Left lung (tissue), 10 donors: Measurements from ENCODE around the gene COQ4. TPM values are rescaled to one million over a fixed set of nuclear protein-coding genes. Genes with fewer than 3 reads are reported as not detected.

ENCODE experiments used
- ATAC-seq: fragments of 200-7000 bp; cut with Tn5 transposase; one replicate; pipeline ENCODE4 v1.9.1; 2020; ENCODE audit warnings: moderate library complexity
- DNase-seq, 4 donors: peaks; one replicate each; pipeline ENCODE4 v3.0.0-alpha.2; 2013 to 2020
- H3K27ac ChIP-seq, 2 donors: fragments of 200-600 bp; sonication (generic) in 1 of 2; one replicate each; pipeline versions ENCODE4 v1.5.0 to v1.8.0; 2020 to 2021
- H3K27me3 ChIP-seq, 2 donors: fragments of 200-600 bp; sonication (generic) in 1 of 2; one replicate each; pipeline versions ENCODE4 v1.5.0 to v1.8.0; 2020 to 2021
- H3K36me3 ChIP-seq, 2 donors: fragments of 200-600 bp; sonication (generic) in 1 of 2; one replicate each; pipeline versions ENCODE4 v1.5.0 to v1.8.0; 2020 to 2021
- H3K4me1 ChIP-seq, 2 donors: fragments of 200-600 bp; one replicate each; pipeline ENCODE4 v1.8.0; 2021
- H3K4me3 ChIP-seq, 2 donors: fragments of 200-600 bp; sonication (generic) in 1 of 2; one replicate each; pipeline versions ENCODE4 v1.5.0 to v1.8.0; 2020 to 2021; ENCODE audit warnings: mild to moderate bottlenecking in 1 of 2
- H3K9me3 ChIP-seq, 2 donors: fragments of 200-600 bp; sonication (generic) in 1 of 2; one replicate each; pipeline versions ENCODE4 v1.5.0 to v1.8.0; 2020 to 2021
- CTCF ChIP-seq, 2 donors: fragments of 200-600 bp; sonication (generic) in 1 of 2; IDR thresholded peaks; one replicate each; pipeline versions ENCODE4 v1.5.0 to v1.8.0; 2021; ENCODE audit warnings: antibody characterized with exemption in 2 of 2
- intact Hi-C, 2 donors: fragments of 100-400 bp; cut with DNase I; formaldehyde crosslinking; loops; one replicate each; pipeline versions ENCODE4 v1.11.2 to v1.14.2; 2022
- polyA plus RNA-seq, 6 donors: library from polyadenylated mRNA; unstranded; fragments of 120-200 nt; gene quantifications; one replicate each; pipeline ENCODE4 v1.2.1, GENCODE V29; 2013; ENCODE audit not compliant: insufficient read length in 6 of 6
- total RNA-seq, 2 donors: library from RNA; stranded (reverse); fragmentation: NEBNext Ultra II Directional; extraction: Animal tissue kit (Norgen Biotek cat#: 25700); gene quantifications; one replicate each; pipeline ENCODE4 v1.2.1, GENCODE V29; 2021
- donor health status: DM: no; HTN: yes; CAD: no.
- donor health status: DM: no; HTN: no; CAD: no.

The COQ4 gene
- total and polyA plus RNA-seq, 8 donors, result 35.5 to 77.1 (median 61.4) TPM

GRCh38 chr9:128316421-128316820, 6.2 kb upstream of the COQ4 start:
- H3K4me1 ChIP-seq, result peaks cover 5 to 6% of the 10 kb centered on the region in 2 donors
- DNase-seq (no peak), ATAC-seq (no peak)
- no peak for TF ChIP-seq CTCF (IDR thresholded peaks at IDR 0.05)
- intact Hi-C loops, result no loop called here
- no peak overlapping the region for H3K4me3 ChIP-seq
- H3K27me3 ChIP-seq, result no peaks in the 10 kb centered on the region
- H3K9me3 ChIP-seq, result no peaks in the 10 kb centered on the region
- no peak overlapping the region for H3K27ac ChIP-seq
- H3K36me3 ChIP-seq, result peaks cover 0 to 84% of the 10 kb centered on the region in 2 donors

- intact Hi-C loops, result no loop called here
- H3K36me3 ChIP-seq, result peaks cover 0 to 74% of the 10 kb centered on the region in 2 donors
- no peak overlapping the region for H3K27ac ChIP-seq
These were observed 5.0 kb upstream of the COQ4 start for GRCh38 chr9:128317629-128318028.

GRCh38 chr9:128321343-128321742, 1.3 kb upstream of the COQ4 start:
- ATAC-seq (no peak), DNase-seq (no peak)
- no peak for TF ChIP-seq CTCF (IDR thresholded peaks at IDR 0.05)
- H3K9me3 ChIP-seq, result no peaks in the 10 kb centered on the region
- intact Hi-C loops, result no loop called here
- H3K4me1 ChIP-seq, result peaks cover 18 to 30% of the 10 kb centered on the region in 2 donors
- no peak overlapping the region for H3K27ac ChIP-seq
- H3K27me3 ChIP-seq, result no peaks in the 10 kb centered on the region
- H3K36me3 ChIP-seq, result peaks cover 0 to 50% of the 10 kb centered on the region in 2 donors
- peak overlapping the region; percentile 98 to 100 for H3K4me3 ChIP-seq

More at GRCh38 chr9:128317629-128318028, 5.0 kb upstream of the COQ4 start:
- H3K27me3 ChIP-seq, result no peaks in the 10 kb centered on the region
- no peak for DNase-seq
- no peaks in the 10 kb centered on the region for H3K9me3 ChIP-seq
- H3K4me3 ChIP-seq, result no peak overlapping the region
- H3K4me1 ChIP-seq, result peaks cover 7 to 12% of the 10 kb centered on the region in 2 donors
- no peak for ATAC-seq
- no peak for TF ChIP-seq CTCF (IDR thresholded peaks at IDR 0.05)

- ATAC-seq (peak; percentile 14), DNase-seq (no peak)
- Histone ChIP-seq H3K27ac (peak overlapping the region; percentile 90 to 95), H3K4me3 (peak overlapping the region; percentile 98 to 100), H3K27me3 (no peaks in the 10 kb centered on the region), H3K9me3 (no peaks in the 10 kb centered on the region), H3K4me1 (peaks cover 18 to 30% of the 10 kb centered on the region in 2 donors), H3K36me3 (peaks cover 0 to 50% of the 10 kb centered on the region in 2 donors)
- no peak for TF ChIP-seq CTCF (IDR thresholded peaks at IDR 0.05)
- intact Hi-C loops, result no loop called here
These were observed 698 bp upstream of the COQ4 start for GRCh38 chr9:128321879-128322403.

- no peak for TF ChIP-seq CTCF (IDR thresholded peaks at IDR 0.05)
- DNase-seq (no peak), ATAC-seq (no peak)
- peaks cover 0 to 52% of the 10 kb centered on the region in 2 donors for H3K36me3 ChIP-seq
- intact Hi-C loops, result no loop called here
- H3K9me3 ChIP-seq, result no peaks in the 10 kb centered on the region
- peaks cover 18 to 30% of the 10 kb centered on the region in 2 donors for H3K4me1 ChIP-seq
- peak overlapping the region; percentile 98 to 100 for H3K4me3 ChIP-seq
- H3K27ac ChIP-seq, result peak overlapping the region; percentile 90 to 95
- no peaks in the 10 kb centered on the region for H3K27me3 ChIP-seq
These were observed 632 bp downstream of the COQ4 start for GRCh38 chr9:128323212-128323730.
